SJCRH30 (cell line): ENCODE measurements around the gene SPARC. TPM values are rescaled to one million over a fixed set of nuclear protein-coding genes. Genes with fewer than 3 reads are reported as not detected.
"Not testable (repeated sequence)": the region's sequence is repeated elsewhere in the genome, so short reads cannot be mapped to it uniquely, and the experiment has no call there.

Experiments used
- DNase-seq, 2 experiments: peaks; one replicate each; pipeline ENCODE4 v3.0.0-alpha.2; 2015 to 2020
- H3K27ac ChIP-seq: fragments of 250-450 bp; sonication (Bioruptor Pico); 2 replicates; pipeline ENCODE4 v1.5.1; 2020; ENCODE audit warnings: mild to moderate bottlenecking, moderate library complexity
- H3K27me3 ChIP-seq: fragments of 250-450 bp; sonication (Bioruptor Pico); 2 replicates; pipeline ENCODE4 v1.5.1; 2020; ENCODE audit warnings: mild to moderate bottlenecking, moderate library complexity
- H3K36me3 ChIP-seq: fragments of 250-450 bp; sonication (Bioruptor Pico); 2 replicates; pipeline ENCODE4 v1.5.1; 2020; ENCODE audit warnings: mild to moderate bottlenecking, moderate library complexity
- H3K4me1 ChIP-seq: fragments of 250-450 bp; sonication (Bioruptor Pico); 2 replicates; pipeline ENCODE4 v1.5.1; 2020; ENCODE audit warnings: mild to moderate bottlenecking, moderate library complexity
- H3K4me3 ChIP-seq: fragments of 250-450 bp; sonication (Bioruptor Pico); 2 replicates; pipeline ENCODE4 v1.5.1; 2020; ENCODE audit warnings: mild to moderate bottlenecking, moderate library complexity
- H3K9me3 ChIP-seq: fragments of 250-450 bp; sonication (Bioruptor Pico); replicated peaks from 2 replicates; pipeline ENCODE4 v1.5.1; 2020; ENCODE audit warnings: mild to moderate bottlenecking, moderate library complexity
- total RNA-seq: library from RNA; depleted of rRNA; stranded (reverse); fragments of >200 nt; shearing (Covaris generic); gene quantifications from 2 replicates; pipeline ENCODE4 v1.2.3, GENCODE V29; 2014; rRNA removed

SPARC gene
- 1,211 and 1,265 TPM in 2 replicates for total RNA-seq

GRCh38 chr5:151686674-151687407 is at the start of gene SPARC:
TSS of gene SPARC (minus strand) at chr5:151686915. CDS start at chr5:151676188, 10,727 bp downstream.
- no peaks in the 10 kb centered on the region for H3K9me3 ChIP-seq
- H3K27me3 ChIP-seq, result no peaks in the 10 kb centered on the region
- DNase-seq, result peak; percentile 96 to 97

GRCh38 chr5:151735646-151736045 is 48.9 kb upstream of the SPARC start:
- no peak for DNase-seq
- Histone ChIP-seq H3K9me3 (no peaks in the 10 kb centered on the region), H3K4me1 (peaks cover 13% of the 10 kb centered on the region), H3K36me3 (no peaks in the 10 kb centered on the region), H3K27ac (no peak overlapping the region), H3K4me3 (no peak overlapping the region), H3K27me3 (no peaks in the 10 kb centered on the region)

More at GRCh38 chr5:151686674-151687407, at the start of gene SPARC:
- Histone ChIP-seq H3K4me1 (peaks cover 29% of the 10 kb centered on the region), H3K27ac (peak within 1 kb of the TSS; percentile 75), H3K4me3 (peak within 1 kb of the TSS; percentile 77), H3K36me3 (peaks cover 7% of the 10 kb centered on the region)

- Histone ChIP-seq H3K4me3 (no peak overlapping the region), H3K36me3 (no peaks in the 10 kb centered on the region), H3K9me3 (0 out of 2 replicates have a peak, but pooled peaks cover 9% of the 10 kb centered on the region), H3K27ac (no peak overlapping the region), H3K27me3 (no peaks in the 10 kb centered on the region), H3K4me1 (no peaks in the 10 kb centered on the region)
- DNase-seq, result no peak
Measured at GRCh38 chr5:151734064-151734408, 47.3 kb upstream of the SPARC start.

GRCh38 chr5:151733358-151734063 is 46.8 kb upstream of the SPARC start:
- no peak for DNase-seq
- H3K4me1 ChIP-seq, result no peaks in the 10 kb centered on the region
- H3K9me3 ChIP-seq, result 0 out of 2 replicates have a peak, but pooled peaks cover 9% of the 10 kb centered on the region
- no peaks in the 10 kb centered on the region for H3K27me3 ChIP-seq
- no peaks in the 10 kb centered on the region for H3K36me3 ChIP-seq
- H3K27ac ChIP-seq, result no peak overlapping the region
- H3K4me3 ChIP-seq, result no peak overlapping the region

- H3K36me3 ChIP-seq, result no peaks in the 10 kb centered on the region
Measured at GRCh38 chr5:151730381-151730780, 43.7 kb upstream of the SPARC start.

GRCh38 chr5:151729597-151729996 is 42.9 kb upstream of the SPARC start:
- not testable (repeated sequence) for DNase-seq, H3K4me3 ChIP-seq, H3K27me3 ChIP-seq, H3K27ac ChIP-seq, H3K9me3 ChIP-seq, H3K36me3 ChIP-seq, H3K4me1 ChIP-seq

More at GRCh38 chr5:151730381-151730780, 43.7 kb upstream of the SPARC start:
- H3K4me3 ChIP-seq, result no peak overlapping the region
- no peaks in the 10 kb centered on the region for H3K27me3 ChIP-seq
- H3K27ac ChIP-seq, result no peak overlapping the region
- no peaks in the 10 kb centered on the region for H3K4me1 ChIP-seq
- H3K9me3 ChIP-seq, result peaks cover 9% of the 10 kb centered on the region; the same call in 1 of the 2 replicates
- no peak for DNase-seq

- Histone ChIP-seq H3K36me3 (no peaks in the 10 kb centered on the region), H3K4me3 (no peak overlapping the region), H3K27me3 (no peaks in the 10 kb centered on the region), H3K9me3 (peaks cover 3% of the 10 kb centered on the region; the same call in 1 of the 2 replicates), H3K4me1 (no peaks in the 10 kb centered on the region), H3K27ac (no peak overlapping the region)
- DNase-seq, result no peak
Measured at GRCh38 chr5:151724360-151724759, 37.6 kb upstream of the SPARC start.

GRCh38 chr5:151722546-151722945 is 35.8 kb upstream of the SPARC start:
- Histone ChIP-seq H3K4me3 (no peak overlapping the region), H3K36me3 (no peaks in the 10 kb centered on the region), H3K4me1 (no peaks in the 10 kb centered on the region), H3K27ac (no peak overlapping the region), H3K27me3 (no peaks in the 10 kb centered on the region), H3K9me3 (no peaks in the 10 kb centered on the region)
- no peak for DNase-seq

- DNase-seq, result no peak
- Histone ChIP-seq H3K36me3 (no peaks in the 10 kb centered on the region), H3K4me1 (no peaks in the 10 kb centered on the region), H3K27ac (no peak overlapping the region), H3K9me3 (no peaks in the 10 kb centered on the region), H3K4me3 (no peak overlapping the region), H3K27me3 (no peaks in the 10 kb centered on the region)
Measured at GRCh38 chr5:151721812-151722391, 35.2 kb upstream of the SPARC start.

GRCh38 chr5:151721087-151721646 is 34.5 kb upstream of the SPARC start:
- no peaks in the 10 kb centered on the region for H3K36me3 ChIP-seq
- H3K9me3 ChIP-seq, result no peaks in the 10 kb centered on the region
- H3K27ac ChIP-seq, result no peak overlapping the region
- no peaks in the 10 kb centered on the region for H3K27me3 ChIP-seq
- H3K4me1 ChIP-seq, result no peaks in the 10 kb centered on the region
- H3K4me3 ChIP-seq, result no peak overlapping the region
- DNase-seq, result no peak

GRCh38 chr5:151720215-151720614 is 33.5 kb upstream of the SPARC start:
- Histone ChIP-seq H3K4me3 (no peak overlapping the region), H3K27ac (no peak overlapping the region)
- no peak for DNase-seq

GRCh38 chr5:151719228-151720000 is 32.7 kb upstream of the SPARC start:
- no peak overlapping the region for H3K27ac ChIP-seq

More at GRCh38 chr5:151720215-151720614, 33.5 kb upstream of the SPARC start:
- Histone ChIP-seq H3K27me3 (no peaks in the 10 kb centered on the region), H3K4me1 (no peaks in the 10 kb centered on the region), H3K36me3 (no peaks in the 10 kb centered on the region), H3K9me3 (no peaks in the 10 kb centered on the region)

GRCh38 chr5:151718646-151719045 is 31.9 kb upstream of the SPARC start:
- Histone ChIP-seq H3K4me1 (no peaks in the 10 kb centered on the region), H3K9me3 (no peaks in the 10 kb centered on the region), H3K4me3 (no peak overlapping the region), H3K36me3 (no peaks in the 10 kb centered on the region), H3K27me3 (no peaks in the 10 kb centered on the region), H3K27ac (no peak overlapping the region)
- DNase-seq, result no peak

More at GRCh38 chr5:151719228-151720000, 32.7 kb upstream of the SPARC start:
- H3K27me3 ChIP-seq, result no peaks in the 10 kb centered on the region
- no peak overlapping the region for H3K4me3 ChIP-seq
- peak; percentile 69 to 84 for DNase-seq
- H3K9me3 ChIP-seq, result no peaks in the 10 kb centered on the region
- H3K36me3 ChIP-seq, result no peaks in the 10 kb centered on the region
- no peaks in the 10 kb centered on the region for H3K4me1 ChIP-seq

- no peaks in the 10 kb centered on the region for H3K4me1 ChIP-seq
- H3K4me3 ChIP-seq, result no peak overlapping the region
- no peak for DNase-seq
- no peaks in the 10 kb centered on the region for H3K27me3 ChIP-seq
- H3K36me3 ChIP-seq, result no peaks in the 10 kb centered on the region
- no peaks in the 10 kb centered on the region for H3K9me3 ChIP-seq
- no peak overlapping the region for H3K27ac ChIP-seq
Measured at GRCh38 chr5:151718153-151718552, 31.4 kb upstream of the SPARC start.
